HG03066 (cell line): ENCODE results near the gene FBH1.
"Not testable (repeated sequence)": the region's sequence is repeated elsewhere in the genome, so short reads cannot be mapped to it uniquely, and the experiment has no call there.

ENCODE experiments used
- ATAC-seq: cut with Tn5 transposase; IDR thresholded peaks from one replicate; pipeline ENCODE4 v1.9.1; 2021; ENCODE audit warnings: low read depth; ENCODE audit not compliant: unreplicated experiment

Gene FBH1

GRCh38 chr10:5873515-5873995, 16.5 kb upstream of the FBH1 start:
- peak; percentile 85 for ATAC-seq

DNA sequence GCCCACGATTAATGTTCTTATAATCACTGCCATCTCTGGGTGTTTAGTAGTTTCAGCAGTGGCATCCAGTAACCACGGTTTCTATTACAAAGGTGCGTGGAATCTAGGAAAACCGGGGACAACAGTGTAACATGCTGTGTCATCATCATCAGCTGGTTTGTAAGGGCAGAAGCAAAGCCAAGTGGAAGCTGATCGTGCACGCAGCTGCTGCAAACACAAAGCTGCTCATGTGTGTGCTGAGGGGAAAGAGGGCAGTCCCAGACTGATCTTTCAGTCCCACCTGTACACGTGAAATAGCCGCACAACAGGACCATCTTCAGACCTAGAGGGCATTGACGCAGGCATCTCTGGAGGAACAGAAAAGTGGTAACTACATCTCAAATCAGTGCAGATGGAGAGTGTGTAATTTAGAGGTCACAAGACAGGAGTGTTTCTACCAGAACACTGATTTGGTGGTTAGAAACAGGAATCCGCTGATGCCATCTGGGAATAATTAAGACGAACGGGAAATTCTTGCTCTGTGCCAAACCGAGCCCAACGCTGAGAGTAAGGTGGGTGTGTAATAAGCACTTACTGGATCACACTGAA, 13.8 kb upstream of the FBH1 start:
- no peak for ATAC-seq

DNA sequence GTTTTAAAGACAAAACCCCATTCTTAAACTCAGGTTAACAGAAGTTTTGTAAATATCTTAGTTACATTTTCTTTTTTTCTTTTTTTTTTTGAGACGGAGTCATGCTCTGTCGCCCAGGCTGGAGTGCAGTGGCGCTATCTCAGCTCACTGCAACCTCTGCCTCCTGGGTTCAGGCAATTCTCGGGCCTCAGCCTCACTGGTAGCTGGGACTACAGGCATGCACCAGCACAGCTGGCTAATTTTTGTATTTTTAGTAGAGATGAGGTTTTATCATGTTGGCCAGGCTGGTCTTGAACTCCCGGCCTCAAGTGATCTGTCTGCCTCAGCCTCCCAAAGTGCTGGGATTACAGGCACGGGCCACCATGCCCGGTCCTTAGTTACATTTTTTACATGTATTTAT, 13.0 kb upstream of the FBH1 start:
- ATAC-seq: not testable (repeated sequence)

- ATAC-seq: no peak
Measured at GRCh38 chr10:5882961-5883360, 7.1 kb upstream of the FBH1 start.

DNA sequence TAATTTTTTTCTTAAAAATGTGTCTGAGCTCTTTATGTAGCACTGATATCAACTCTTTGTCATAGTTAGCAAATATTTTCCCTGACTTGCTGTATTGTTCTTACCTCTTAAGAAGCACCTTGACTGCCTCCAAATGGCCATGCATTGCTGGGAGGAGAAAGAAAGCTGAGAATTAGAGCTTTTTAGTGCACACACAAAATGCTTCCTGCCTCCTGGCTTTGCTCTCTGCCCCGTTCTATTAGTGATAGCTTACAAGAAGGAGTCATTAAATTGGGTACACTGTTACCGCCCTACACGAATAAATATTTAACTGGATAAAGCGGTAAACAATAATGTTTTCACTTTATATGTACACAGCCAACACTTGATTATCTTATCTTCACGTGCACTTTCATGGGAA, 4.4 kb upstream of the FBH1 start:
- ATAC-seq: no peak

GRCh38 chr10:5887029-5887428, 3.0 kb upstream of the FBH1 start:
- no peak for ATAC-seq

GRCh38 chr10:5887641-5888040, 2.4 kb upstream of the FBH1 start:
- ATAC-seq: no peak

- no peak for ATAC-seq
Measured at GRCh38 chr10:5888351-5888750, 1.7 kb upstream of the FBH1 start.

DNA sequence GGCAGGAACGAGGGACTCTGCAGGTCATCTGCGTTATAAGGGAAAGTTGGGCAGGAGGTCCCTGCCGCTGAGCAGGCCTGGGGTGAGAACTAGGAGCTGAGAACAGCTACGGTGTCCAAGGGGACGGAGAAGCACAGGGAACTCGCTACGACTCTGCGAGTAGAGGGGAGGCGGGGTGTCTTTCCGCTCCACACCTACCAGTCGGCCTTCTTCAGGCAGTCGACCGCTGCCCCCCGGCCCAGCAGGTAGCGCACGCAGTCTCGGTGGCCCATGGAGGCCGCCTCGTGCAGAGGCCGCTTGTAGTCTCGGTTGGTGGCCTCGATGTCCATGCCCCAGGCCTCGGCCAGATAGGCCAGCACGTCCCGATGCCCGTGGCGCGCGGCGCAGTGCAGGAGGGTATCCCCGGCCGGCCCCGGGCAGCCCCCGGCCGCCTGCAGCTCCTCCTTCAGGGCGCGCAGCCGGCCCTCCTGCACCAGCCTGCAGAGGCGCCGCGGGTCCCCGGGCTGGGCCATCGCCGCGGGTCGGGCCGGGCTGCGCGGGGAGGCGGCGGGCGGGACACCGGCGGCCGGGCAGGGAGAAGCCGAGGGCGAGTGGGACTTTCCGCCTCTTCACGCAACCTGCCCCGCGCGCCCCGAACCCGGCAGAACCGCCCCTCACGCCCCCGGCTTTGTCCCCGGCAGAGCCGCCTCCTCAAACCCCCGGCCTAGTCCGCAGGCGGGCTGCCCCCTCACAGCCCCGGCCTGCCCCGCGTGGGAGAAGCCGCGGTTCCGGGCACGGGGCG, 1.0 kb upstream of the FBH1 start:
- ATAC-seq: peak; percentile 34

- no peak for ATAC-seq
Measured at GRCh38 chr10:5890452-5890915, 441 bp downstream of the FBH1 start.

DNA sequence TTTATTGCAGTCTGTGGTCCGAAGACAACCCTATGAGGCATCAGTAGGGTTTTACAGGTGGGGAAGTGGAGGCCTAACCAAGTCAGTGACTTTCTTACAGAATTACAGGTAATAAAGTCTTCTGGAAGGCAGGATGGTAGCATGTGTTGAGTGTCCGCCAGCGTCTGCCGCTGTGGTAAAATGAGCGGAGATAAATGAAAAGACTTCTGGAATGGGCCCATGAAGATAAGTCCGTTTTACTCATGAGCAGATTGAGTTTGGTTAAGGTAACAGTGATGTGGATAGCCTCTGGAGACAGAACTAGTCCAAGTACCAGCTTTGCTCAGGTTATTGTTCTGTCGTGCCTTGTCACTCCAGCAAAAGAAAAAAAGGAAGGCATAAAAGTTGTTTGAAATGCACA, 966 bp downstream of the FBH1 start:
- ATAC-seq: no peak

- ATAC-seq: no peak
Measured at GRCh38 chr10:5892007-5892406, 2.0 kb downstream of the FBH1 start.

DNA sequence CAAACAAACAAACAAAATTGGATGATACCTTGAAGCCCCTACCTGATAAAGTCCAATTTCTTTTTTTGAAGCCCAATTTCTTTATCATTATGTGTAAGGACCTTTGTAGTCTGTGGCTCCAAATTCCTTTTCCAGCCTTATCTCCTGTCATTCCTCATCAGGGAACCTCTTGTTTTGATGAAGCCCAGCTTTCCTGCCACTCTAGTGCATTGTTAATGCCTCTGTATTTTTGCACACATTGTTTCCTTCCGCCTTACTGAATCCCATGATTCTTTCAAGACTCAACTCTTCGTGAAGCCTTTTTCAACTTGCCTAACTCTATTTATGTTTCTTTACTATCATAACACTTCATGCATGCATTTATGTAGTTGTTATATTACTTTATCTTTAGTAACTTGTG, 3.3 kb downstream of the FBH1 start:
- no peak for ATAC-seq

DNA sequence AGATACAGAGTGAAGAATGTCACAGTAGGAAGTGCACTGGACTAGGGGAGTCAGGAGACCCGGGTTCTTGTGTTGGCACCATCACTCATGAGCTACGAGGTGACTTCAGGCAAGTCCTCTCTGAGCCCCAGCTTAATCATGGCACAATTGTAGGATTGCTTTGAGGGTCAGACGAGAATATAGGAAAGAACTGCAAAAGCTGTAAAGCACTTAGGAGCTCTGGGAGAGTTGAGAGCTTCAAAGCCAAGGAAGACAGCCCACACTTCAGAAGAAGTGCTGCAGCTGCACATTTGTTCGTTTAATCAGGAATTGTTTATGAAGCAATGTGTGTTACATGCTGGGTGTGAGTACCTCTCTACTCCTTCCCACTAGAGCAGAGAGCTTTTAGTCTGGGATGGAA, 4.4 kb downstream of the FBH1 start:
- no peak for ATAC-seq

GRCh38 chr10:5894873-5895272, 4.8 kb downstream of the FBH1 start:
- ATAC-seq: no peak

DNA sequence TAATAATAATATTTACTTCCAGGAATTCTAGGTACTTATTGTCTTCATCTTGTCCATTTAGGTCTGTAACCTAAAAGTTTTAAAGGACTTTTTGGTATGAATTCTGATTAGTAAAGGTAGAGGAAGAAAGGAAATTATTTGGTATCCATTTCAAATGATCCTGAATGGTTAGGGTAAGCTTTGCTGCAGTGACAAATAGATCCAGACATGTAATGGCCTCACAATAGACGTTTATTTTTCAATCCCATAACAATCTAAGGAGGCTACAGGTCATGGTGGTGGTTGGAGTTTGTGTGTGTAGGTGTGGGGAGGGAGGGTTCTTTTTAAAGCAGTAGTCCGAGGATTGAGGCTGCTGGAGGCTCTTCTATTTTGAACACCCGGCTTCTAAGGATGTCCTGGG, 5.3 kb downstream of the FBH1 start:
- ATAC-seq: peak; percentile 9

DNA sequence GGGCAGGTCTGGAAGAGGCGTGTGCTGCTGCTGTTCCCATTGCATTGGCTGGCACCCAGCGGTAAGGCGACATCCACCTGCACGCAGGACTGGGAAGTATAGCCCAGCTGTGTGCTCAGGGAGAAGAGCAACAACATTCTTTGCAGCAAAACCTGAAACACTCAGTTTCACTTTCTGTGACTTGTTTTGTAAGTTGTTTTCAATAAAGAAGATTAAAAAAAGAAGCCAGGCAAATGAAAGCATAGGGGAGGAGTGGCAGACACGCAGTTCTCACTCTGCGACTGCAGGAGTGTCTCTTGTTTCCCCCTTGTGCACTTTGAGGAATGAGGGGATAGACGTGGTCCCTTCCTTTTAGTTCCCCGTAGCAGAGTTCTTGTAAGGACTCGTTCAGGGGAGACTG, 5.8 kb downstream of the FBH1 start:
- ATAC-seq: peak; percentile 82

DNA sequence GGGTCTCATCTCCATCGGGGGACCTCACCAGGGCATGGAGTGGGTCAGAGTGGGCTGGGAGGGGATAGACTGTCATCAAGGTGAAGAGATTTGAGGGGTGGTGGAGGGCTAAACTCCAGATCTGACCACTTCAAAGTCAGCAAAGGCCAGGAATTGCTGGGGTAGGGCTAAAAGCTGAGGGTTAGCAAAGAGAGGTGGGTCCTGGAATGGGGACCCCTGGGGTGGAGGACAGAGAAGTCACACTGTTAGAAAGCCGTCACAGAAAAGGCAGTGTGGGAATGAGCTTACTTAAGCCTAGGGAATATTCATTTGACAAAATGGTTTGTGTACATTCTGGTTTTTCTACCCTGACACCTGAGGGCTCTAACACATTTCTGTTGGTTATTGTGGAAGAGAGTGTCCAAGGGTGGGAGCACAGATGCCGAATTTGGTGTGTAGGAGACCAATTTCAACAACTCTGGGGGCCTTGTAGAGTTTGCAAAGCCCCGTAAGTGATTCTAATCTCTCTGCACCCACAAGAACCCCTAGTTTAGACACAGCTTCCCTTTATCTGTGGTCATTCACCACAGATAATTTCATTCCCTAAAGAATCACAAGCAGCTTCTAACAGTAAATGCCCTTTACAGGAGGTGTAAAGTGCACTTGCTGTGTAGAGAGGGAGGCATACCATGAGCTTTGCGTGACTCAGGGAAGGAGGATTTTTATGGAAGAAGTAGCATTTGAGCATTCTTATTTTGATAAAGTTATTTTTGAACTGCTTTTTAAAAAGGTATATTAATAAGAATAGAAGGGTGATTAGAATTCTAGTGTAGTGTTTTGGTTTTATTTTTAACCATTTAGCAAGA, 6.4 kb downstream of the FBH1 start:
- ATAC-seq: no peak

DNA sequence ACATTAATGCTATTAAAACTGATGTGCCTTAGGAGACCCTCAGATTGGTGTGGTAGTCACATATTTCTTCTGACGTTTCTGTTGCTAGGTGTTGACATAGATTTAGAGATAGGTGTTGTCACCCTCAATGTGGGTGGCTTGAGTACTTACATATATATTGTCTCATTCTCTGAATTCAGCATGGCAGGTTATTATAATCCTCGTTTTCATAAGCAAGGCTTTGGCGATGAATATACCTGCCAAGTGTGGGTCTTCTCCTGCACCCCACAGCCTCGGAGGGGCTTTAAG, 7.0 kb downstream of the FBH1 start:
- ATAC-seq: no peak

- no peak for ATAC-seq
Measured at GRCh38 chr10:5897504-5897903, 7.5 kb downstream of the FBH1 start.

DNA sequence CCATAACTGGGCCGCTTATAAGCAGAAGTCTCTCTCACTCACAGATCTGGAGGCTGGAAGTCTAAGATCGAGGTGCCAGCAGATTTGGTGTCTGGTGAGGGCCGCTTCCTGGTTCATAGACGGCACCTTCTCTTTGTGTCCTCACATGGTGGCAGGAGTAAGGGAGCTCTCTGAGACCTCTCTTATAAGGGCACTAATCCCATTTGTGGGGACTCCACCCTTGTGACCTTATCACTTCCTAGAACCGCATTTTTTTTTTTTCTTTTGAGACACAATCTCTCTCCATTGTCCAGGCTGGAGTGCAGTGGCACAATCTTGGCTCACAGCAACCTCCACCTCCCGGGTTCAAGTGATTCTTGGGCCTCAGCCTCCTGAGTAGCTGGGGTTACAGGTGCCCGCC, 8.1 kb downstream of the FBH1 start:
- no peak for ATAC-seq

DNA sequence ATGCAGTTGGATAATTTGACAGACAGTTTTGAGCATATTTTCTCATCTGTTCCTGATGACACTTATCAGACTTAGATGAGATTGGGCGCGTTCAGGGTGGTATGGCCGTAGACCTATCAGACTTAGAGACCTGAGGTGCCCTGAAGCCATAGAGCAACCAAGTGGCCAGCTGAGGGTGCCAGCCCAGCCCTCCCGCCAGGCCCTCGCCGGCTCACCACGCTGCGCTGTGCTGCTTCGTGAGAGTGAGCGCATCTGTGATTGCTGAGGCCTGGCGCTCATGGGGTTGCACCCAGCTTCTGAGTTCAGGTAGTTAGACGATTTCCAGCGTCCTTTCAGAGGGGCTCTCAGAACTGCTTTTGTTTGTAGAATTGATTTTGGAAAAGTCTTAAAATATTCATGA, 10.2 kb downstream of the FBH1 start:
- no peak for ATAC-seq
